GM04504 (cell line): ENCODE results near the gene GJD3.

ENCODE experiments used
- DNase-seq: peaks from one replicate; pipeline ENCODE4 v3.0.0-alpha.2; 2012; ENCODE audit warnings: low read depth

The GJD3 gene

GRCh38 chr17:40351359-40352236 is 12.9 kb downstream of the GJD3 start:
- no peak for DNase-seq

- DNase-seq, result no peak
Measured at GRCh38 chr17:40350689-40351358, 13.7 kb downstream of the GJD3 start.

DNA sequence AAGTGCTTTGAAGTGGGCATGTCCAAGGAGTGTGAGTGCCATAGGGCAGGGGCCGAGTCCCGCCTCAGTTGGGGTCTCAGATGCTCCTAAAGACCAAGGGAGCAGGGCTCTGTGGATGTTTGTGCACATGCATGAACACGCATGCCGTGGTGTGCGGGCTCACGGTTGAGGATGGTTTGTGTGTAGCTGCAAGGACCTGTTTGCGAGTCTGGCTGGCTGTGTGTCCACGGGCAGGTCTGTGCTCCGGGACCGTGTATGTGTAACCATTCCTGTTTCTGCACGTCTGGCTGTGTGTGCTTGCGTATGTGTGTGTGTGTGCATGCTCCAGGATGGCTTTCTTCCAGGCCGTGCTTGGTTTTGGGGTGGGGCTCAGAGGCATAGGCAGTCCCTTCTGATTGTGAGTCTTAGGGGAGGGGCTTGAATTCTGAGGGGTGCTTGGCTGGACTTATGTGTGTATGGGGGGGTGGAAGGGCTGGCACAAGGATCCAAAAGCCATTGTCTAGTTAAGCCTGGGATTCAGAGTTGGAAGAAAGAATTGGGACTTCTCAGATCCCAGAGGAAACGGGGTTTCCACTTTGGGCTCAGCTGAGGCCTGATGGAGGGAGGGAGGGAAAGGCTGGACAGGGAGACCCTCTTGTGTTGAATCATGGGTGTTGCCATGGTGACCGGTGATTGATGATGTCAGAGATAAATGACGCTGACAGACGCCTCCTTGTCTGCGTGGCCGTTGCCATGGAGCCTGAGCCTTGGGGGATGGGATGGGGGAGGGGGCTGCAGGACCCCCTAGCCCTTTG is 14.4 kb downstream of the GJD3 start:
- no peak for DNase-seq

GRCh38 chr17:40349477-40349894 is 15.1 kb downstream of the GJD3 start:
- DNase-seq, result no peak

DNA sequence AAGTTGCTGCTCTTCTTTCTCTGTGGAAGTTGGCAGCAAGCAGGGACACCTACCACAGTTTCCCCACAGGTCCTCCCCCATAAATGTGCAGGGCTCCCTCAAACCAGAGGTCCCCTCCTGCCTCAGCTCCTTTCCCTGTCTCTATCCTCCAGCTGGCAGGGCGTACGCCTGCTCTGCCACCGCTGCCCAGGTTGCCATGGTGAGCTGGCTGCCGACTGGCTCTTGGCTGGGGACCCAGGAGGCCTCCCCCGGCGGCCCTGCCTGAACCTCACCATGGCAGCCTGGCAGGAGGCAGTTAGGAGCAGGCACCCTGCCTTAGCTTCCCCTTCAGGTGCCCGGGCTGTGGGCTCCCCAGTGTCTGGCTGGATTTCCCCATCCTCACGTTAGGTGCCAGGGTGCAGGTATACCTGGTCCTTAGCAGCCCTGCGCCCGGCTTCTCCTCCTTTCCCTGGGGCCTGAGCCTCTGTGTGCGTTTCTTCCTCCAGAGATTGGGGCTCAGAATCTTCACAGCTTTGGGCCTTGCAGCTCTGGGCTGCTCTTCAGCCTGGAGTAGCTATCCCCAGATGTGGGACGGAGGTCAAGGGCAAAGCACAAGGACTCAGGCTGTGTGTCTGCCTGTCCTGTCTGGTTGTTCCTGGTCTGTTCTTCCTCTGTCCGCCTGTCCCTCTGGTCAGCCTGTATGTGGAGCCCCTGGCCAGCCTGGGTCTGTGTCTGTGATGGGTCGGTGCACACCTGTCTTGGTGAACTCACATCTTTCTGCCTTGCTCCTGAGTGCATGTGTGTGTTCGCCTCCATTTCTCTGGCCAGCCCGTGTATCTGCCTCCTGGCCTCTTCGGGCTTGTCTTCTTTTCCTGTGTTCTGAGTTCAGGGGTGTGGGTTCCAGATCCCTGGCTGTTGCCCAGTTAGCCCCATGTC is 15.7 kb downstream of the GJD3 start:
- no peak for DNase-seq

DNA sequence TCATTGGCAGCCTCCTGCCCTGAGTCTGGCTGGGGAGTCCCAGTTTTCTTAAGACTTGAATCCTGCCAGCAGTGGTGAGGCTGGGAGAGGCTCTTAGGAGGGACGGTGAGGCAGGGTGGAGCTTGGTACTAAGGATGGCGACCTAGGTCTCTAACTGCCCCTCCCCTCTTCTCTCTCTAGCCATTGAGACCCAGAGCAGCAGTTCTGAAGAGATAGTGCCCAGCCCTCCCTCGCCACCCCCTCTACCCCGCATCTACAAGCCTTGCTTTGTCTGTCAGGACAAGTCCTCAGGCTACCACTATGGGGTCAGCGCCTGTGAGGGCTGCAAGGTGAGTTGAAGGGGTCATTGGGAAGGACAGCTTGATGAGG is 16.4 kb downstream of the GJD3 start:
- DNase-seq, result no peak

DNA sequence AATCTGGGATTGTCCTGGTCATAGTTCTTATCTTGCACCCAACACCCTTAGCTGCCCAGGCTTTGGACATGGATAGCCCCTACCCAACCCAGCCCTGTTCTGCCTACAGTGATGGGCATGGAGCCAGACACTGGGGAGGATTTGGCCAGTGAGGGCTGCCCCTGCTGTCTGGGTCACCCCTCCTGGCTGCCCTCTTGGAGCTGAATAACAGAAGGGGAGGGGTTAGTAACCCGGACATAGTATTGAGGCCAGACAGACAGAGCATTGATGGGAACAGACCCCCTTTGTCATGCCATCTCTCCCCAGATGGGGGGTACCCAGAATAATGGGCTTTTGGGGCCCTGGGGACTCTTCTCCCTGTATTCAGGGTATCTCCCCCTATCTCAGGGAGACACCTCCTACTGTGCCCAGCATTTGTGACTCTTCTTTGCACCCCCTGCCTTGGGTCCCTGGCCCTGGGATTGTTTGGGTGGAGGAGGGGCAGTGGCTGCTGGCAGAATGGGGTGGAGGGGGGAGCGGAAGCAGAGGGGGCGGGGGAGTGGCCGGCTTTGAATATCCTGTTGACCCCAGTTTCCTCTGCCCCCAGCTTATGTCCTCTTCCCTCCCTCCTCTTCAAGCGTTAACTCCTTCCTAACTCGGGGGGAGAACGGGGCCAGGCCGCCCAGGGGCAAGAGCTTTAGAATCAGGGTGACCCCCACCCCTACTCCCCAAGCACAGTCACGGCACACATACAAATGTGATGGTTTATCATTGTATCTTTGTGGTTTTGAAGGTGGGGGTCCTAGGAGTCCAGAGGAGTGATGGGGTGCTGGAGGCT is 17.0 kb downstream of the GJD3 start:
- no peak for DNase-seq

DNA sequence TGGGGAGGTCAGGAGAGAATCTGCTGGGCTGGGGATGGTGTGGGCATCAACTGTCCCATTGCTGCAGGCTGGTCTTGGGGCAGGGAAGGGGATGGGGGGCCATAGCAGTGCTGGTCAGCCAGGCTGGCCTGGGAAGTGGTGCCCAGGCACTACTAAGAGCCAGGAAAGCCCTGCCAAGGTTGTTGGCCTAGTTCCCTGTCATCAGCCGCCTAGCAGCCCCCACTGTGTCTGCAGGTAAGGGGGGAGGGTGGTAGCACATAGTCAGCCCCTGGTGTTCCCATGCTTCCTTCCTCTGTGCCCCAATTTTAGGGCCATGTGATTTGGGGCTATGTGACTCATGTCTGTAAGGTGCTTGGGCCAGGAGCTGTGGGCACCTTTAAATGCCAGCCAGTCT is 17.8 kb downstream of the GJD3 start:
- no peak for DNase-seq

GRCh38 chr17:40345994-40346764 is 18.4 kb downstream of the GJD3 start:
- DNase-seq, result no peak

GRCh38 chr17:40345161-40345993 is 19.2 kb downstream of the GJD3 start:
- no peak for DNase-seq

DNA sequence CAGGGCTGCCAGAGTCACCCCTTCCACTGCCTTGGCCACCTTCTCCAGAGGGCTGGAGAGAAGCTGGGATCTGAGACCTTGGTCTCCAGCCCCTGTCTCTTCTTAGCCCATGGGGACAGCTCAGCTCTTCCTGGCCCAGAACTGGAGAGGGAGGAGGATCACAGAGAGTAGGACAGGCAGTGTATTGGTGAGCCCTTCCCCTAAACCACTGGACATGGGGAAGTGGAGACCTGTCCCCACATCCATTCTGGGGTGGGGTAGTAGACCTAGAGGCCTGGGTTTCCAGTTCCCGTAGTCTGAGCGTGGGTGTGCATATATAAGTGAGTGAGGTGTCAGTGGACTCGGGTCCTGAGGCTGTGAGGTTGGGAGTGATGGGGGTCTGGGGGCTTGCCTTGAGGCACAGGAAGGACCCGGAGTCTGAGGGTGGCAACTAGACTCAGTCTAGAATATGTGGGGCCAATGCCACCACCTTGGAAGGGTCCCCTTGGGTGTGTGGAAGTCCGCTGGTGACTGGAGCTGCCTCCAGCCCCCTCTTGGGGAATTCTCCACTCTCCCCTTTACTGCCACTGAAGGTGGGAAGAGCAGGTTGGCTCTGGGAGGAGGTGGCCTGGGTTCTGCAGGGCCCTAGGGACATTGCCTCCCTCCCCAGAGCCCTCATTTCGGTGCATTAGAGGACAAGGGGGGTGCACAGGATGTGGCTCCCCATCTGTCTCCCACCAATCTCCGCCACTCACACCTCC is 19.9 kb downstream of the GJD3 start:
- DNase-seq, result no peak

DNA sequence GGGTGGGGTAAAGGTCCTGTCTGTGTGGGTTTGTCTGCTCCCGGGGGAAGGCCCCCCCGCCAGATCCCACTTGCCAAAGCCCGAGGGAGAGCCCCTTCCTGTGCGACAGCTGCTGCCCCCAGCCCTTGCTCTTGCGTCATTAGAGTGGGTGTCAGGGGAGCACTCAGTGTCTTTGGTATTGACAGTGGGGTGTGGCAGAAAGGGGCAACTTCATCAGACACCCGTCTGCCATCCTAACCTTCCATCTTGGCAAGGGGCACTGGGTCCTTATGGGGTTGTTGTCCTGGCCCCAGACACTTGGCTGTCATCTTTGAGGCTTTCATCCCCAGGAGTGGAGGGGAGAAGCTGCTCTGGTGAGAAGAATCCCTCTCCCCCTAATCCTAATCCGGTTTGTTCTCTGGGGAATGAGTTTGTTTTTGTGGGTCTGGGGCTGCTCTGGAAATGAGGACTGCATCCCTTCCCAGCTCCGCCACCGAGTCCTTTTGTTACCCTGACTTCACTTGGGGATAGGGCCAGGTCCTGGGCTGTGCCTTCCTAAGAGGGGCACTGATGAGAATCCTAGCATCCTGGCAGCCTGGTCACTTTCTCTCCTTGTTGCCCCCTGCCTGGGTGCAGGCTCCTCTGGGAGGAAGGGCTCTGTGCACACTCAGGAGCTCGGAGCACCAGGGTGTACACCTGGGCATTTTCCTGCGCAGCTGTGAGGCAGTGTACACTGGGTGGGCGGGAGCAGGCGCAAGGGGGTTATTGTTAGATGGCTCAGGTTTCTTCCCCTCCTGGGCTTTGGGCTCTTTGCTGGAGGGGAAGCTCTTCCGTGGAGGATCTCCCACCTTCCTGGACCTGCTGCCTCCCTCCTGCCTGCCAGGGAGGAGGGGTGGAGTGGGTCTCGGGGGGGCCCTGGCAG is 21.1 kb downstream of the GJD3 start:
- no peak for DNase-seq

DNA sequence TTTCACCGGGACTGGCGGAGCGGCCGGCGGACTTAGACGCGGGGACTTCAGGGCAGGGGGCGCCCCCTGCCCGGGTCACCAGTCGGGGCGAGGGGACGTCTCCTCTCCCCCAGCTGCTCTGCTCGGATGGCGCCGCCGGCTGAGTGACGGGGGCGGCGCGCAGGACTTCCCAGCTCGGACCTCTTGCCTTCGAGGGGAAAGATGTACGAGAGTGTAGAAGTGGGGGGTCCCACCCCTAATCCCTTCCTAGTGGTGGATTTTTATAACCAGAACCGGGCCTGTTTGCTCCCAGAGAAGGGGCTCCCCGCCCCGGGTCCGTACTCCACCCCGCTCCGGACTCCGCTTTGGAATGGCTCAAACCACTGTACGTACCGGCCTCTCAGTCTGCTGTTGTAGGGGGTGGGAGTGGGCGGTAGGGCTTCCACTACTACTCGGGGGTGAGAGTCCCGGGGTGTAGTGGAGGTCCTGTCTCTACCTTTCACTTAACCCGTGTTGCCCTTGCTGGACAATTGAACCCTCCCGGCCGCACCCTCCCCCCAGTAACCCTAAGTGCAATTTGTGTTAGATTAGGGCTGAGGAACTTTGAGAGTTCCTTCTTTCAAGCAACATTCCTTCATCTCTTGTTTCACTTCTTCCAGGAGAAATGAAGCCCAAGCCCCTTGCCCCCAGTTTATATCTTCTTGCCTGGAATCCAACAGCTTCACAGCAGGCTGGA is 21.9 kb downstream of the GJD3 start:
- DNase-seq, result no peak

DNA sequence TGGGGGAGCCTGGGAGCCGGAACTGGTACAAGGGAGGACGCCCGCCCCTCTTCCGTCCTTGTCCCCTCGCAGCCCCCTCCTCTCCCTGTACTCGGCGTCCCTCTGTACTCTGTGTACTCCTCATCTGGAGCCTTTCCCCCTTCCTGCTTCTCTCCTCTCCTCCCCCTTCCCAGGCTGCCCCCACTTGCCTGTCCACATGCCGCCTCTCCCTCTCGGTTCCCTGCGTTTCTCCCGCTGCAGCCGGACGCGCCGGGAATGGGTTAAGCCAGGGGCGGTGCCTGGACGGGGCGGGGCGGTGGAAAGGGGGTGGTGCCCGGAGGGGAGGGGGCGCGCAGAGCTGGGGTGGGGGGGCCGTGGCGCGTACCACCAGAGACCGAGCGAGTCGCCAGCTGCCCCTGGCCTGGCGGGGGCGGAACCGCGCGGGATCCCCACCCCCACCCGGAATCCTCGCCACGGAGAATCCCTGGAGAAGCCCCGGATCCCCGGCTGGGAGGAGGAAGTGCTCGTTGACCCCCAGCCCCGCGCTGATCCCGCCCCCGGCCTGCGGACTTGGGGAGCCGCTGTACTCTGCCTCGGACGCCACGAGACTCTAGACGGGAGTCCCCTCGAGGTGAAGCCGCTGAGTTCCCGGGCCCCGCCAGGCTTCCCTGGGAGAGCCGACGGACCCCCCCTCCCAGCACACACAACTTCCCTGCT is 22.6 kb downstream of the GJD3 start:
- DNase-seq, result no peak

GRCh38 chr17:40340880-40341807 is 23.4 kb downstream of the GJD3 start:
- peak; percentile 46 for DNase-seq
